ENCODE data around the gene FAM107B. TPM values are rescaled to one million over a fixed set of nuclear protein-coding genes. Genes with fewer than 3 reads are reported as not detected.

FAM107B gene
- total and polyA plus RNA-seq, 2 of the 13 experiments (the other 11 are each of a cell fraction or from before 2014, with no cell fraction given): 15.7 to 24.8 TPM

- TF ChIP-seq YEATS4 (CRISPR knock-in tag; IDR thresholded peaks at IDR 0.05; ENCODE audit: borderline replicate concordance) (no peak), ZNF597 (CRISPR knock-in tag; IDR thresholded peaks at IDR 0.05) (no peak), ZNF792 (CRISPR knock-in tag; IDR thresholded peaks at IDR 0.05) (no peak), ATF2 (CRISPR knock-in tag; IDR thresholded peaks at IDR 0.05) (no peak), PHF20 (CRISPR knock-in tag; IDR thresholded peaks at IDR 0.05) (no peak), HES4 (CRISPR knock-in tag; IDR thresholded peaks at IDR 0.05; ENCODE audit: borderline replicate concordance) (no peak), GMEB2 (CRISPR knock-in tag; IDR thresholded peaks at IDR 0.05; ENCODE audit: low read depth) (no peak), SRSF9 (IDR thresholded peaks at IDR 0.05; ENCODE audit: borderline replicate concordance, insufficient read depth, low read depth, low read length, poor library complexity, severe bottlenecking) (no peak)
Measured at GRCh38 chr10:14774214-14774580, 500 bp downstream of the FAM107B start (continued).

- intact Hi-C loops (cut with micrococcal nuclease; ENCODE audit: unreplicated experiment): no loop called here
- WGBS (ENCODE audit: low lambda C conversion rate): 51% methylated on average over 10 of the region's 10 CpGs
- Histone ChIP-seq H2AFZ (ENCODE audit: low read length) (no peak overlapping the region), H3K4me2 (ENCODE audit: low read depth, low read length) (no peak overlapping the region), H3K36me3 (replicated peaks in 1 of 2; ENCODE audit: control insufficient read depth in 1 of 2, insufficient read depth in 2 of 2, low read length in 2 of 2) (no peaks in the 10 kb centered on the region), H3K9me3 (ENCODE audit: low read length) (no peaks in the 10 kb centered on the region), H3K27me3 (ENCODE audit: control insufficient read depth in 1 of 2, insufficient read depth in 2 of 2, low read length in 2 of 2) (peaks cover 0 to 26% of the 10 kb centered on the region in 2 experiments; a peak in 3 of 5 replicates), H3K79me2 (ENCODE audit: insufficient read depth, low read length) (no peaks in the 10 kb centered on the region), H3K27ac (ENCODE audit: extremely low read length, insufficient read depth, low read length) (no peak overlapping the region), H3K9ac (ENCODE audit: insufficient read depth, low read depth, low read length) (no peak overlapping the region), H4K20me1 (ENCODE audit: insufficient read depth, low read length) (no peaks in the 10 kb centered on the region), H3K4me1 (ENCODE audit: insufficient read depth, low read length) (no peaks in the 10 kb centered on the region), H3K4me3 (replicated peaks in 1 of 3; ENCODE audit: insufficient read depth in 1 of 3, low read depth in 2 of 3, low read length in 3 of 3) (no peak overlapping the region)
- DNase-seq (ENCODE audit: low spot score) (no peak), ATAC-seq (no peak), FAIRE-seq (no peak)
- in situ Hi-C loops (cut with HindIII; ENCODE audit: extremely low pct_ligation_motif_present, low pct_unique_long_range_greater_than_20kb): no loop called here
- CTCF ChIA-PET (ENCODE audit: low intra/inter-chr PET ratio, low total read pairs): no interaction called here
- BruUV-seq (replicated peaks): no TSS peak
- POLR2A ChIA-PET: no interaction called here
- TF ChIP-seq ZNF274 (CRISPR knock-in tag; IDR thresholded peaks at IDR 0.05): no peak
- no peak for TF ChIP-seq RXRB (CRISPR knock-in tag; IDR thresholded peaks at IDR 0.05; ENCODE audit: borderline replicate concordance)
- no peak for TF ChIP-seq MBNL3 (CRISPR knock-in tag; conservative IDR thresholded peaks at IDR 0.05)
- TF ChIP-seq ZNF205 (CRISPR knock-in tag; IDR thresholded peaks at IDR 0.05): no peak
- no peak for TF ChIP-seq TMF1 (CRISPR knock-in tag; IDR thresholded peaks at IDR 0.05; ENCODE audit: low read depth)
- TF ChIP-seq NFIC (IDR thresholded peaks at IDR 0.05; ENCODE audit: low read length): no peak
- no peak for TF ChIP-seq KAT2B (IDR thresholded peaks at IDR 0.05; ENCODE audit: borderline replicate concordance, low read depth, low read length)
- TF ChIP-seq ADNP (CRISPR knock-in tag; IDR thresholded peaks at IDR 0.05): no peak
- no peak for TF ChIP-seq GABPB1 (CRISPR knock-in tag; IDR thresholded peaks at IDR 0.05)
- no peak for TF ChIP-seq ZNF598 (CRISPR knock-in tag; IDR thresholded peaks at IDR 0.05; ENCODE audit: borderline replicate concordance)
- no peak for TF ChIP-seq ZNF513 (CRISPR knock-in tag; conservative IDR thresholded peaks at IDR 0.05)
- TF ChIP-seq ZNF605 (CRISPR knock-in tag; IDR thresholded peaks at IDR 0.05): no peak
Measured at GRCh38 chr10:14773551-14774213, 1.0 kb downstream of the FAM107B start.
